HG03469 (cell line): Measurements from ENCODE around the gene HSPA8.
"Not testable (repeated sequence)": the region's sequence is repeated elsewhere in the genome, so short reads cannot be mapped to it uniquely, and the experiment has no call there.

Experiments
- ATAC-seq: cut with Tn5 transposase; IDR thresholded peaks from one replicate; pipeline ENCODE4 v1.9.1; 2021; ENCODE audit warnings: mild to moderate bottlenecking, moderate library complexity, moderate number of reproducible peaks; ENCODE audit not compliant: unreplicated experiment

HSPA8 gene

DNA sequence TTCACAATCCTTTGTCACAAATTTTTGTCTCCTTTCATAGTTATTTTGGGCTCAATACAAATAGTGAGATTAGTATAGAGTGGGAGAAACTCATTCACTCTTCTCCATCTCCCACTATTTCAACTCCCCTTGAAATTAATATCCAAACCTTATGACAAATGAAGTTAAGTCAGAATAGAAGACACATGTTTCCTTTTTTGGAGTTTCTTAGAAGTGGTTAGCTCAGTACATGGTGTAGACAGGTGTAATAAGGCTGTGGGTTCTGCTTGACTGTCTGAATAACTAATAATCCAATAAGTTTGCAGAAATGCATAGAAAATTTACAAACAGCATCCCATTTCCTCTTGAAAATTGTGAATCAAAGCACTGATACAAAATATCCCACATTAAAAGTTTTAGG is 10.8 kb upstream of the HSPA8 start:
- no peak for ATAC-seq

DNA sequence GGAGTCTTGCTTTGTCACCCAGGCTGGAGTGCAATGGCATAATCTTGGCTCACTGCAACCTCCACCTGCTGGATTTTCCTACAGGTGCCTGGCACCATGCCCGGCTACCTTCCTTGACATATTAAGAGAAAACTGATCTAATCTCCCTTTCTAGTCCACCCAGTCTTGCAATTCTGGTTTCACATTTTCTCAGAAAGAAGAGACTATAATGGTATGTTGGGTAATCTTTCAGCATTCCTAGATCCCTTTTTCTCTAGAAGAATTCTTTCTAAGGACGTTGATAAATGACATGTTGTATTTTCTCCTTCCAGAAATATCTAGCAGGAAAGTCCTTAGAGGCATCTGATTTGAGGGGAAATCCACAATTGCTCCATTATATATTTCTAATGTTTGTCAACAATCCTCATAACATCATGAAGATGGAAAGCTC is 10.4 kb upstream of the HSPA8 start:
- no peak for ATAC-seq

- peak; percentile 45 for ATAC-seq
Observed at GRCh38 chr11:123069908-123070821, 8.2 kb upstream of the HSPA8 start.

DNA sequence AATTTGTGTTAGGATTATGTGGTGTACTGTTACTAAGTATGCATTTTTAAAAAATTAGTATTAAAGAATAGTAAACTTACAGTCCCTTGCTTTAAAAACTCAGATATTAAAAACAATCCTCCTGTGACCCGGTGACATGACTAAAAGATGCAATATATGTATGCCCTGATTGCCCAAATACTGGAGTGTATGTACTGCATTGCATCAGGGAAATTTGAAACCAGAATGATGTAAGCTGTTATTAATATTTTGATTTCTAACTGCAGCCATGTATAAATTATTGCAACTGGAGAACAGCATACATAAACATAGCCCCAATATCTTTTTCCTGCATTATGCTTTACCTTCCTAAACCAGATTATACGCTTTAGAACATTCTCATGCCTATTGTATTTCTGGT is 3.7 kb upstream of the HSPA8 start:
- no peak for ATAC-seq

DNA sequence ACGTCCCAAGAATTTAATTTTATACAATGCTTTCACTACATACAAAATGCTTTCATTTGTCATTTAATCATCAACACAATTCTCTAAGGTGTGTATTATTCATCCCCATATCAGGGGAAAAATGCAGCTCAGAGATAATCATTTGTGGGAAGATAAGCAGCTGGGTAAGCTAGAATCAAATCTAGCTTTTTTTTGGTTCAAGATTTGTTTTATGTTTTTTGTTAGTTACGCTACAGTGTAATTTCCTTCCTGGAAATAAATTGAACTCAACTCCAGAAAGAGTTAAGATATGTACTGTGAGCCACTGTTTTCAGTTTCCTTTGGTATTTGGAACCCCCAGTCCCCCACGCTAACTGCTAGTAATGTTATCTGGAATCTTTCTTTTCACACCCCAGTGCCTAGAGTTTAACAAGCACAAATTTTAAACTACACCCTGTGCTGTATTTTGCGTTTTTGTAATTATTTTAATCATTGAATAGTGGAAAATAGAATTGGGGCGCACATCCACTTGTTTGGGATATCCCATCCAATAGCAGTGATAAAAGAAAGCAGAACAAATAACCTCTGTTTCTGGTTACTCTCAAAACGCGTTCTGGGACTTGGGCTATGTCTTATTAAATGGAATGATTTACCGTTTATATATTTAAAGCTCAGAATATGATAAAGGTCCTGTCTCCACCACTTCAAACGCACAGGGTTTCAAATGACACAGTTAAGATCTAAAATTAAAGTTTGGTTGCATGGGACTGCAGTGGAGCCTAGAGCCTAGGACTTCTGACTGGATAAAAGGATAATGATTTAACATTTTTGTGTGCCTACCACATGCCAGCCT is 2.1 kb upstream of the HSPA8 start:
- ATAC-seq = no peak

GRCh38 chr11:123062892-123063825 is 1.2 kb upstream of the HSPA8 start:
- ATAC-seq = no peak

DNA sequence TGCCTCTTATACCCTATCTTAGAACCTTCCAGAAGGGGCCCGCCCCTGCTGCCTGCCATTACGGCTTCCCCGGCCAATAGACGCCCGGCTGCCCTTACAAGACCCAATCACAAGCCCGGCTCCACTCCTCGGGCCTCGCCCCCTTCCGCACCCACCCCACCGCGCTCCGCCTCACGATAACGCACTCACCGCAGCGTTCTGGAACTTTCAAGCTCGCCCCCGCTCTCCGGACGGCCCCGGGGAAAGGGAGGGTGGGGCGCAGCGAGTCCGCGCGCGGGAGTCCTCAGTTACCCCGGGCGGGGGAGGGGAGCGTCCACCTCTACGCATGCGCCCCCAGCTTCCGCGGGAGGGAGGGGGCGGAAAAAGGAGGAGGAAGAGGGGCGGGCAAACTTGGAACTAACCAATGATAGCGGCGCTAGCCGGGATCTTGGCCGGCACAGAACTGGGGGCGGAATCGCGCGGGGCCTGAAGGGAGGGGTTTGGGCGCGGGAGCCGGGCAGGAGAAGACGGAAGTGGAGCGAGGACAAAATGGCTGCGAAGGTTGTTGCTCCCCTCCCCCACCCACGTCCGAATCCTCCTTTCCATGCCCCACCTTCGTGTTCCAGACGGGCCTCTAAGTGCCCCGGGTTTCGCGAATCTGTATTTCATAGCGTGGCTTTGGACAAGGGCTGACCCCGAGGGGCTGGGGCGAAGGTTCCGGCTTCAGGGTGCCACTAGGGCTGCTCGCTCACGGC is 389 bp upstream of the HSPA8 start:
- ATAC-seq = peak; percentile 66

DNA sequence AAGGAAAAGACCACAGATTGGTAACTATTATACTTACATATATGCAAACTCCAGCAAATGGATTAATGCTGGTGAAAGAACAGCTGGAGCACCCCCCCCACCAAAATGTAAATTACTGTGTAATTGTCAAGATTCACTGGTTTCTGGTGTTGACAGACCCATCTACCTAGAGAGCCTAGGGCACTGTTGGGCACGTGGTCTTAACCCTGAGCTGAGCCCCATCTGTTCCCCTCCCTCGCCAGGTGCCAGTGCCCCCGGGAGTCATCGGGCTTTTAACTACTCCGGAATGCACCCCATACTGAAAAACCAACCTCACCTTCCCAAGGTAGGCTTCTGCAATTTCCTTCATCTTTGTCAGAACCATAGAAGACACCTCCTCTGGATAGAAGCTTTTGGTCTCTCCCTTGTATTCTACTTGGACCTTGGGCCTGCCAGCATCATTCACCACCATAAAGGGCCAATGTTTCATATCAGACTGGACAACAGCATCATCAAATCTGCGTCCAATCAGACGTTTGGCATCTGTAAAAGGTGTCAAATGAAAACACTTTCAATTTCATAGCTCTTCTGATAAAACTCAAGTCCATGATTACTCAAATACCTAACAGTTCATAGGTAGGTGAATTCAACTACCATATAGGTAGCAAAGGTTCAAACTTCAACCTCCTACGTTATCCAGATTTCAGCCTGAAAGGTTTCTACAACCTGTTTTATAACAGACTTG is 1.5 kb downstream of the HSPA8 start:
- ATAC-seq = no peak

- ATAC-seq = not testable (repeated sequence)
Observed at GRCh38 chr11:123059041-123059920, 2.7 kb downstream of the HSPA8 start.

- no peak for ATAC-seq
Observed at GRCh38 chr11:123057661-123058305, 4.2 kb downstream of the HSPA8 start.

DNA sequence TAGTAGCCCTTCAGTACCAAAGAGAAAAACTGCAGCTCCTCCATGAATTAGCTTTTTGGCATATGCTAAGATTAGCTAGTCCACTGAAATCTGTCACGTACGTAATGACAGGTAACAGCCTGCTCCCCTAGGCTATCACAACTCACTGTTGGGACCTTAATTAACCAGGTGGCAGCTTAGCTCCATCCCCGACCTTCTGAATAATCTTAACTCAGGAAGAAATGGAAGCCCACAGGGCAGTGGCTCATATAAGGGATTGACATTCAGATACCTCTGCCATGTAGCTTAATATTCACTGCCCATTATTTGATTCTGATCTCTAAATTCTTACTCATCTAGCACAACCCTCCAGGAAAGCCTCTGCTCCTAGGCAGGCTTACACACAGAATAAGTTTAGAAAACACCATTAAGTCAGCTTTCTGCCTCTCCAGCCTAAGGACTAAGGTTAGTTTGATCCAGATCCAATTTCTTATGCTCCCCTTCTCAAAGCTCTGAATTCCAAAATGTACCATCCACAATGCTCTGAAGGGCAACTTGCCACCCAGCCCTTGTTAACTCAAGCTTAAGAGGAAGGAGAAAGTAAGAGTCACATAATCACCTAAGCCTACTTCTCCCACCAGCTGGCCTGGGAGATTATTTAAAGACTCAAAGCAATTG is 5.0 kb downstream of the HSPA8 start:
- no peak for ATAC-seq

DNA sequence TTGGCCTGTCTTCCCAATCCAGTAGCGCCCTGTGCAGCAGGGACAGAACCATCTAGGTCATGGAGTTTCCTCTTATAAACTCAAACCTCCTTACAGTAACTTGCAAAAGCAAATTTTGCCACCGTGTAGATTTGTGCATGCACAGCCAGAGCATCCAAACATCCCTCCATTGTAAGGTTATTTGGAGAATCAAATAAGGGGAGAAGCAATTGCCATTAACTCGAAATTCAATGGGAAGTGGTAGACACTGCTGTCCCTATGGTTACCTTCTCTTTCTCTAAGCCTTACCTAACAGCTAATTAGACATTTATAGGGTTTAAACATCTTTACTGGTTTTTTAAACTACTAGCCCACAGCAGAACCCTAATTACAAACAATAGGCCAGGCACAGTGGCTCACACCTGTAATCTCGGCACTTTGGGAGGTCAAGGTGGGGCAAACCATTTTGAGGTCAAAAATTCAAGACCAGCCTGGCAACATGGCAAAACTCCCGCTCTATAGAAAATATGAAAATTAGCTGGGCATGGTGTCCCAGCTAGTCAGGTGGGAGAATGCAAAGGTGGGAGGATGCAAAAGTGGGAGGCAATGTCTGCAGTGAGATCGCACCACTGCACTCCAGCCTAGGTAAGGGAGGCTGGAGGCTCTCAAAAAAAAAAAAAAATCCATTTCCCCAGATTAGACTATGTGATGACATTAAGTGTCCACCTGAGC is 6.6 kb downstream of the HSPA8 start:
- no peak for ATAC-seq

DNA sequence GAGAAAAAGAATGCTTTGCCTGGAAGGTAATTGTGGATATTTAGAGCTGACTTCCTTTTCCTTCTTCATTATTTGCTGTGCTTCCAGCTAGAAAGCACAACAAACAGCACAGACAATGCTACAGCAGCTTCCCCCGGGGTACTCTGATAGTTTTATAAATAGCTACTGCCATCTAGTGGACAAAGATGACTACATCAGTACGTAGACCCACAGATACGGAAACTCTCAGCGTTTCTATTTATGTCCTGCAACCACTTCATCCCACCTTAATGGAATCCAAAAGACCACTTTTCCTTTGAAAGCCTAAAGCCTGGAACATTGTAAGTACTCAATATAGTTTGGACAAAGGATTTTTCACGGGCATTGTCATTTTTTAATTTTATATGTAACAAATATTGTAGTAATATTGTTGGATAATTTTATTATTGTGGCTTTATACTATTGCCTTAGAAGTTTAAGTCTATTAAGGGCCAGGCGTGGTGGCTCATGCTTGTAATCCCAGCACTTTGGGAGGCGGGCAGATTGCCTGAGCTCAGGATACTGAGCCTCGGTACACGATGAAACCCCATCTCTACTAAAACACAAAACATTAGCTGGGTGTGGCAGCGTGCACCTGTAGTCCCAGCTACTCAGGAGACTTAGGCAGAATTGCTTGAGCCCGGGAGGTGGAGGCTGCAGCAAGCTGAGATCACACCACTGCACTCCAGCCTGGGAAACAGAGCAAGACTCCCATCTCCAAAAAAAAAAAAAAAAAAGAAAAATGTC is 7.5 kb downstream of the HSPA8 start:
- peak; percentile 56 for ATAC-seq

GRCh38 chr11:123052901-123053721 is 8.8 kb downstream of the HSPA8 start:
- no peak for ATAC-seq

GRCh38 chr11:123051634-123052033 is 10.3 kb downstream of the HSPA8 start:
- no peak for ATAC-seq
